Tibial nerve (tissue), 4 donors: ENCODE results near the gene GLA. TPM values are rescaled to one million over a fixed set of nuclear protein-coding genes. Genes with fewer than 3 reads are reported as not detected.

Source experiments
- DNase-seq, 2 donors: peaks; one replicate each; pipeline ENCODE4 v3.0.0-alpha.2; 2019; ENCODE audit warnings: low spot score in 2 of 2
- H3K27ac ChIP-seq, 4 donors: fragments of 200-600 bp; sonication (generic) in 3 of 4; one replicate each; pipeline ENCODE4 v1.5.1; 2017 to 2019; ENCODE audit warnings: mild to moderate bottlenecking in 1 of 4
- H3K27me3 ChIP-seq, 2 donors: fragments of 200-600 bp; sonication (generic) in 1 of 2; one replicate each; pipeline versions ENCODE4 v1.5.1 to v1.6.0; 2017 to 2019
- H3K36me3 ChIP-seq, 3 donors: fragments of 200-600 bp; sonication (generic); one replicate each; pipeline ENCODE4 v1.5.1; 2018 to 2019
- H3K4me1 ChIP-seq, 4 donors: fragments of 200-600 bp; sonication (generic) in 3 of 4; one replicate each; pipeline ENCODE4 v1.5.1; 2017 to 2019
- H3K4me3 ChIP-seq, 4 donors: fragments of 200-600 bp; sonication (generic) in 3 of 4; one replicate each; pipeline ENCODE4 v1.5.1; 2017 to 2019; ENCODE audit warnings: mild to moderate bottlenecking in 1 of 4, moderate library complexity in 1 of 4
- H3K9me3 ChIP-seq, 4 donors: fragments of 200-600 bp; sonication (generic) in 3 of 4; one replicate each; pipeline ENCODE4 v1.5.1; 2017 to 2019
- EP300 ChIP-seq, 2 donors: sonication (generic); formaldehyde crosslinking; IDR thresholded peaks; one replicate each; pipeline ENCODE4 v1.6.1; 2017; ENCODE audit warnings: antibody characterized with exemption in 2 of 2, mild to moderate bottlenecking in 1 of 2
- POLR2A ChIP-seq, 2 donors: fragments of 450-650 bp; IDR thresholded peaks; one replicate each; pipeline ENCODE4 v1.6.1; 2017; ENCODE audit warnings: antibody characterized with exemption in 2 of 2, mild to moderate bottlenecking in 2 of 2, moderate library complexity in 2 of 2
- WGBS, 2 donors: methylation state at CpG; one replicate each; pipeline ENCODE4 v1.1.5; 2018; 5-methylcytosine and 5-hydroxymethylcytosine counted together
- total RNA-seq, 4 donors: library from RNA; depleted of rRNA; stranded (reverse); fragments of >200 nt; gene quantifications; one replicate each; pipeline ENCODE4 v1.1.0, GENCODE V29; 2016
- TF ChIP-seq, protein P1 (sequence below), 5 experiments: fragments of 200-600 bp in 3 of 5; fragments of 450-650 bp in 2 of 5; sonication (generic) in 3 of 5; IDR thresholded peaks; one replicate each; pipeline ENCODE4 v1.5.1; 2016 to 2019; ENCODE audit warnings: antibody characterized with exemption in 5 of 5, mild to moderate bottlenecking in 3 of 5, moderate library complexity in 2 of 5

GLA gene
- total RNA-seq, 4 donors from 2014 or later, result 18.1 to 20.1 (median 19.2) TPM

DNA sequence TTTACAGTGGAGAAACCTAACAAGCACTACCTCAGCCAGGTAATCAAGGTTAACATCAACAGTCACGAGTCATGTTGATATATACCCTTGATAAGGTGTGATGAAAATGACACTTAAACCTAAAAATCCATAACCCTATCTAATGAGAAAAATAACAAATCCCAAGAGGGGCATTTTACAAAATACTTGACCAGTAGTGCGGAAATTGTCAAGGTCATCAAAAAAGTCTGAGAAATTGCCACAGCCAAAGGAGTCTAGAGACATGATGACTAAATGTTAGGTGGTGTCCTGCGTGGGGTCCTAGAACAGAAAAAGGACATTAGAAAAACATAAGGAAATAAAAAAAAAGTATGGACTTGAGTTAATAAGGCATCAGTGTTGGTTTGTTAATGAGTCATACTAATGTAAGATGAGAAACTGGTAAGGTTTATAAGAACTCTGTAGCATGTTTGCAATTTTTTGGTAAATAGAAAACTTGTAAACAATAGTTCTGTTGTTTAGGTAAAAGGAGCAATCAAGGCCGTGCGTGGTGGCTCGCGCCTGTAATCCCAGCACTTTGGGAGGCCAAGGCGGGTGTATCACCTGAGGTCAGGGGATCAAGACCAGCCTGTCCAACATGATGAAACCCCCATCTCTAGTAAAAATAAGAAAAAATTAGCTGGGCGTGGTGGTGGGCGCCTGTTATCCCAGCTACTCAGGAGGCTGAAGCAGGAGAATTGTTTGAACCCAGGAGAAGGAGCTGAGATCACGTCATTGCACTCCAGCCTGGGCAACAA lies 14.0 kb downstream of the GLA start:
- Histone ChIP-seq H3K9me3 (no peaks in the 10 kb centered on the region), H3K4me1 (peaks cover 0 to 15% (median 3%) of the 10 kb centered on the region in 4 donors), H3K4me3 (no peak overlapping the region), H3K27me3 (peaks cover 0 to 3% of the 10 kb centered on the region in 2 donors), H3K36me3 (no peaks in the 10 kb centered on the region), H3K27ac (no peak overlapping the region)
- DNase-seq, result no peak
- TF ChIP-seq EP300 (IDR thresholded peaks at IDR 0.05) (no peak), POLR2A (IDR thresholded peaks at IDR 0.05) (no peak)
- TF ChIP-seq, protein P1, sequence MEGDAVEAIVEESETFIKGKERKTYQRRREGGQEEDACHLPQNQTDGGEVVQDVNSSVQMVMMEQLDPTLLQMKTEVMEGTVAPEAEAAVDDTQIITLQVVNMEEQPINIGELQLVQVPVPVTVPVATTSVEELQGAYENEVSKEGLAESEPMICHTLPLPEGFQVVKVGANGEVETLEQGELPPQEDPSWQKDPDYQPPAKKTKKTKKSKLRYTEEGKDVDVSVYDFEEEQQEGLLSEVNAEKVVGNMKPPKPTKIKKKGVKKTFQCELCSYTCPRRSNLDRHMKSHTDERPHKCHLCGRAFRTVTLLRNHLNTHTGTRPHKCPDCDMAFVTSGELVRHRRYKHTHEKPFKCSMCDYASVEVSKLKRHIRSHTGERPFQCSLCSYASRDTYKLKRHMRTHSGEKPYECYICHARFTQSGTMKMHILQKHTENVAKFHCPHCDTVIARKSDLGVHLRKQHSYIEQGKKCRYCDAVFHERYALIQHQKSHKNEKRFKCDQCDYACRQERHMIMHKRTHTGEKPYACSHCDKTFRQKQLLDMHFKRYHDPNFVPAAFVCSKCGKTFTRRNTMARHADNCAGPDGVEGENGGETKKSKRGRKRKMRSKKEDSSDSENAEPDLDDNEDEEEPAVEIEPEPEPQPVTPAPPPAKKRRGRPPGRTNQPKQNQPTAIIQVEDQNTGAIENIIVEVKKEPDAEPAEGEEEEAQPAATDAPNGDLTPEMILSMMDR (IDR thresholded peaks at IDR 0.05), result no peak
- WGBS, 2 donors, result 72 to 84% methylated on average over 10 to 11 of the region's 11 CpGs

DNA sequence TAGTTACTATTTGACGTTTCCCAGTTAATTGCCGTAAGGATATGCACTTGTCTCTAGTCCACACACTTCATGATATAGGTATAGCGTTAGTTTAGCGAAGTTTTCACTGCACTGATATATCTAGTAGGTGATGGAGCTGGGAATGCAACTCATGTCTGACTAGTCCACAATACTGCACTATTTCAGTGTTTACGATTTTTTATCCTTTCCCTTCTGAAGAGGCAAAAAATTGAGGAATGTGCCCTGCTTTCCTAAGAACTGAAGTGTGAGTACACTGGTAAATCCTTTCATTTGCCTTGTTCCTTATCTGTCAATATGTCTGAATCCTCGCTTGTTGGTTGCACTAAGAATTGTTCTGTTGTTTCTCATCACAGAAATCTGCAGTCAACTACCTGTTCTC lies 15.9 kb downstream of the GLA start:
- Histone ChIP-seq H3K36me3 (no peaks in the 10 kb centered on the region), H3K9me3 (no peaks in the 10 kb centered on the region), H3K4me3 (peak overlapping the region; percentile 33 to 58 (median 43)), H3K4me1 (peaks cover 0 to 15% (median 3%) of the 10 kb centered on the region in 4 donors), H3K27me3 (peaks cover 0 to 3% of the 10 kb centered on the region in 2 donors), H3K27ac (peak overlapping the region in 3 of 4 donors; percentile 73 to 86 (median 81))
- no peak for DNase-seq
- TF ChIP-seq EP300 (IDR thresholded peaks at IDR 0.05), result no peak
- TF ChIP-seq POLR2A (IDR thresholded peaks at IDR 0.05), result no peak
- TF ChIP-seq, protein P1 (IDR thresholded peaks at IDR 0.05), result no peak
- 55 to 69% methylated on average over 6 of the region's 6 CpGs for WGBS, 2 donors

DNA sequence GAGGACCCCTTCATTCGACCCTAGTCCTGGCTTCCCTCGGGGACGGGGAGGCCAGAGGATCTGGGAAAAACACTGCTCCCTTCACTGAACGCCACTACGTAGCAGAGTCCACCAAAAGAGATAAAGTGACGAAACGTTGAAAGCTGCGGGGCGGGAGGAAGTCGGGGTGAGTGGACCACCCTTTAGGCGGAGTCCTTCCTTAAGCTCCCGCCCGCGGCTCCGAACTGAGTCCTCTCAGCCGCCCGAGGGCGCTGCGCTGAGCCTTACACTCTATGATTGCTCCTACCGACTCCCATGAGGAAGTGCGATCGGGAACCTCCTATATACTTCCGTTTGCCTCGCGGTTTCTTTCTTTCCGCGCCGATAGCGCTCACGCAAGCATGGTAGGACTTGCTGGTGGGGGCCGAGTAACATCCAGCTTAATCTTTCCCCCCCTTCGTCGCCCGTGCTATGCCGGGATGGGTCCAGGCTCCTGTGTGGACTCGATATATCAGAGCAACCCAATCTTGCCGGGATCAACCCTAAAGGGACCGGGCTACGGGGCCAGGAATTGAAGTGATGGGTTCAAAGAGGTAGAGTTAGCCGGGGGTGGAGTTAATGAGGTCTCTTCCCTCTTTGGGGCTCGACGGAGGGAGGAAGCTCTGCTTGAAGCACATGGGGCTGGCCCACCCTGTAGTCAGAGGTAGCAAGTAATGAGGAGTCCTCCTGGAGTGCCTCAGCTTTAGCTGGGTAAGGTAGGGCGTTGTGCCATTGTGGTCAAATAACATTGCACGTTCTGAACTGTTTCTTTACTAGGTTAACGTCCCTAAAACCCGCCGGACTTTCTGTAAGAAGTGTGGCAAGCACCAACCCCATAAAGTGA lies 16.8 kb downstream of the GLA start, which contains the start of gene RPL36A:
RPL36A (plus strand) TSS at position 348 of the 862 bp plus-strand sequence; CDS start at position 381, 33 bp downstream.
- peak; percentile 68 to 76 for DNase-seq
- Histone ChIP-seq H3K27ac (peak within 1 kb of the TSS; percentile 56 to 86 (median 77)), H3K9me3 (no peaks in the 10 kb centered on the region), H3K27me3 (no peaks in the 10 kb centered on the region), H3K4me3 (peak within 1 kb of the TSS; percentile 33 to 58 (median 43)), H3K36me3 (no peaks in the 10 kb centered on the region), H3K4me1 (peaks cover 0 to 15% (median 3%) of the 10 kb centered on the region in 4 donors)
- TF ChIP-seq EP300 (IDR thresholded peaks at IDR 0.05) (peak in 1 of 2 donors; percentile 95), POLR2A (IDR thresholded peaks at IDR 0.05) (peak; percentile 65 to 77)
- TF ChIP-seq, protein P1 (IDR thresholded peaks at IDR 0.05), result peak; percentile 48 to 73 (median 68)
- 2 to 49% methylated on average over 19 to 47 of the region's 47 CpGs for WGBS, 2 donors

DNA sequence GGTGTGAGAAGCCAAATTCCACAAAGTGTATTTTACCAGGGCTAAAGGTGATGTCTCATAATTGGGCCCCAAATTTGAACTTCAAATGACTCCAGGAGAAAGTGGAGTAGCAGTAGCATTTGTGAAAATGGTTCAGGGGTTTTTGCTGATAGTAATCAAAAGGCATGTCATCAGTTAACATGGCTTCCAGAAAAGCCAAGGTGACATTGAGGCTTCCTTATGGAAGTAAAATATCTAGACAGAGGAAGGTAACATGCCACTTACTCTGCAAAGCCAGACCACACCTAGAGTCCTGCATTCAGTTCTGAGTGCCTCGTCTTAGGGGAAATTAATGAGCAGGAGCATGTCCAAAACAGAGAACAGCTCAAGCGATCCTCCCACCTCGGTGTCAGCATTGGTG lies 19.1 kb downstream of the GLA start:
- peaks cover 0 to 15% (median 3%) of the 10 kb centered on the region in 4 donors for H3K4me1 ChIP-seq
- no peak for DNase-seq
- 75 to 92% methylated on average over 3 of the region's 3 CpGs for WGBS, 2 donors
- H3K27me3 ChIP-seq, result no peaks in the 10 kb centered on the region
- TF ChIP-seq, protein P1 (IDR thresholded peaks at IDR 0.05), result no peak
- no peaks in the 10 kb centered on the region for H3K36me3 ChIP-seq
- H3K4me3 ChIP-seq, result no peak overlapping the region
- no peaks in the 10 kb centered on the region for H3K9me3 ChIP-seq
- no peak overlapping the region for H3K27ac ChIP-seq
